Measurements from ENCODE around the gene RNF150.

The RNF150 gene

DNA sequence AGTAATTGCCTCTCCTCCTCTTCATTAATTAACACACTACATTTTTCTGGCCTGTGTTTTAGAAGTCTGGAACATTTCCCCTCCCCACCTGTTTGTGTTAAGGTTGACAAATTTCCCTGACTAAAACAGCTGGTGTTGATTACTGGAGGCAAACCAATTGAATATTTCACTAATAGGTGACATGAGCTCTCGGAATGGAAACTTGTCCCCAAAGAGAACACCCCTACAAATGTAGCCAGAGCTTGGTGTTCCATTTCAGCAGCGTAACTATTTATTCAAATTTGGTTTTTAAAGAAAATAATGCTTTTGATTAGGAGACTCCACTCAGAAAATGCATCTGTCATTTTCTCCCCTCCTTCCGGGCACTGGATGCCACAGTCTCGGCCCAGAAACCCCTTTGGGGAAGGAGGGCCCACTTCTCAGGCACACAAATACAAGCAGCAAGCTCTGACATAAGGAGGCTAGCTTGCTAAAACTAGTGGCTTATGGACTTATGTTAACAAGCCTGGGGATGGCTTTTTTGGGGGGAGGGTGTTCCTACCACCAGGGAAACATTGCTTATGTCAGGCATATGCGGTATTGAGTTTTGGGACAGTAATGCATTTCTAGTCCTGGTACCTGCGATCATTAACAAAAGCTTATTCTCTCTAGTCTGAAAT lies 2.2 kb downstream of the RNF150 start:
- no peak for DNase-seq

- no peak for DNase-seq
Measured at GRCh38 chr4:141127884-141128283, 5.4 kb downstream of the RNF150 start.

- no peak for DNase-seq
Measured at GRCh38 chr4:141126769-141127168, 6.5 kb downstream of the RNF150 start.

- DNase-seq, result no peak
Measured at GRCh38 chr4:141124224-141124623, 9.0 kb downstream of the RNF150 start.

- no peak for DNase-seq
Measured at GRCh38 chr4:141121768-141122454, 11.4 kb downstream of the RNF150 start.

DNA sequence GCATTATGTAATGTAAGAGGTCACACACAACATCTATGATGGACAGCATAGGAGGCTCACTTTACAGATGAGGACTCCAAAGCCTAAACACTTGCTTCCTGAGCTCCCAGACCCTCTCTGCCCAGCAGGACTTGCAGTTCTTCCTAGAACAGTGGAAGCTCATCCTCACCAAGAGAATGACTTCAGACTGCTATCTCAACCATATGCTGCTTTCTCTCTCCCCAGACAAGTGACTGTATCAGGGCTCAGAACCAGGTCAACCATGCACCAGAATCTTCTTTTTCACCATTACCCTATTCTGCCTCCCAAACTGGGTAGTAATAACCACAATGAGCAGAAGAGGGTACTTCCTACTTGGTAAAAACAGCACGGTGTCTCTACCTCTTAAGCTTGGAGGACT lies 12.2 kb downstream of the RNF150 start:
- no peak for DNase-seq

DNA sequence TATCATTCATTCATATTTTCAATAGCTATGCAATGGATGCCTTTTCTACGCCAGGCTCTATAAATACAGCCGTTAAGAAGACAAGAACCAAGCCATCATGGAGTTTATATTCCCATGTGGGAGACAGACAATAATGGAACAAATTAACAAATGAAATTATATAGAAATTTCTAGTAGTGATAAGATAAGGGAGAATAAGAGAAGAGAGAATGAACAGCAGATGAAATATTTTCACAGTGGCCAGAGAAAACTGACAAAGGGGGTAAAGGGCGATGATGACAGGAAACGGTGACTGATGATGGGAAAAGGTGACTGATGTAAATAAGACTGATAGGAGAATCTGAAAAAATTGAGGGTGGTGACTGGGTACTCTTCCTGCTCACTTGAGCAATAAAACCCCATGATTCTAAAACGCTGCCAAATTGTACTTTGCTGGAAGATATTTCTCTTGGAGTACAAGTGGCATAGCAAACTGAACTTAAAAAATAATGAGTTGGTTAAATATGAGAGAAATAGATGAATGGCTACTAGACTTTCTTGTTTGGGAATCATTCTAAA lies 13.2 kb downstream of the RNF150 start:
- no peak for DNase-seq

GRCh38 chr4:141119071-141119470 lies 14.2 kb downstream of the RNF150 start:
- no peak for DNase-seq

- DNase-seq, result no peak
Measured at GRCh38 chr4:141118381-141118780, 14.9 kb downstream of the RNF150 start.

DNA sequence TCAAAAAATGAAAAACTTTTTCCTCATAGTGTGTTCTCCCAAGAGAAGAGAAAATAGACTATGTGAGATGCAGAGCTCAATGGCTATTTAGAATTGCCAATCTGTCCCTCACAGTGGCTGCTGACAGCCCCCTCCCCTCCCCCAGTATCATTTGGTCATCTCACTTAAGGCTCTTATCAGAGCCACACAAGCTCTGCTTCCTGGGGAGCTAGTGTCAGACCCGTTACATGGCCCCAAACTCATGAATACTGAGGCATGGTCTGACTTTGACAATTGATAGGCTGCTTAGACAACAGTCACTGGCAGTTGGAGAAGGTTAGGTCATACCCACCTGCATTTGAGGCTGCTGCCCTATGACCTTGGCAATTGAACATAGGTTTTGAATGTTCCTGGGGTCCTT lies 15.3 kb downstream of the RNF150 start:
- no peak for DNase-seq

GRCh38 chr4:141109983-141110382 lies 23.3 kb downstream of the RNF150 start:
- DNase-seq, result no peak

GRCh38 chr4:141107927-141108326 lies 25.3 kb downstream of the RNF150 start:
- DNase-seq, result no peak

DNA sequence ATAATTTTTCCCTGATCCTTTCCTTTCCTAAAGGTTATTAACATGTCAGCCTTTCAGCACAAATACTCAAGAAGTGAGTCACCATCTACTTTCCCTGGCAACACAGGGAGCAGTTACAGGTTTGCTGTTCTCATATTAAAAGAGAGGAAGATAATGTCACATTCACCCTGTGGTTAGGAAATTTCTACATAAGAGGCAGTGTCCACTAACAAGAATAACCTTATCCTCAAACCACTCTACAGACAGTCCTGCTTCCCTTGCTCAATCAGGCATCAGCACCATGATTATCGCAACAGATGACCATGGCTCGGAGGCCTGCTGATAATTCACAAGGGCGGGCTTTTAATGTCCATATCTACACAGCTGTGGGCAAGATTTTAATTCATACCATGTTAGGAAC lies 30.9 kb downstream of the RNF150 start:
- no peak for DNase-seq

DNA sequence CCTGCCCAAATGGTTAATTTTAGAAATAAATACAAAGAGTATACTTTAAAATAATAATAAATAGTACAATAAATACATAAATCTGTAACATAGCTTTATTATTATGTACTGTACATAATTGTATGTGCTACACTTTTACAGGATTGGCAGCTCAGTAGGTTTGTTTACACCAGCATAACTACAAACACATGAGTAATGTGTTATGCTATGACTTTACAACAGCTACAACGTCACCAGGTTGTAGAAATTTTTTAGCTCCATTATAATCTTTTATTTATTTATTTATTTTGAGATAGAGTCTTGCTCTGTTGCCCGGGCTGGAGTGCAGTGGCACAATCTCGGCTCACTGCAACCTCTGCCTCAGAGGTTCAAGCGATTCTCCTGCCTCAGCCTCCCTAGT lies 31.8 kb downstream of the RNF150 start:
- no peak for DNase-seq

DNA sequence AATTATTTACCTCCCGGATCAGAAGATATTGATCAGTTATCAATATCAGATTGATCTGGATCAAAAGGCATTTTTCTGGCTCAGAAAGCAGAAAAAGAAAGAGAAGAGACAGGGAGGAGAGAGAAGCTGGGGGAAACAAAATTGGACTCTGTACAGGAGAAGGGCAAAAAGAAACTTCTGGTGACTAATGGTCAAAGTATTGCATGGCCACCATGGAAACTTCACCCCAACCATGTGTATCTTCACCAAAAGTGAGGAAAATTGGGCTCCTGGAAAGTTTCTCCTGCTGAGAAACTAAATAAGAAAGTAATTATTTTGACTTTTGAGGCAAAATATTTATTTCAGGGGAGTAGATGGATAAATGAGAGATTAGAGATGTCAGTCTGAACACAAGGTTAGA lies 33.9 kb downstream of the RNF150 start:
- no peak for DNase-seq

- DNase-seq, result no peak
Measured at GRCh38 chr4:141098163-141098562, 35.1 kb downstream of the RNF150 start.

GRCh38 chr4:141090473-141090872 lies 42.8 kb downstream of the RNF150 start:
- DNase-seq, result no peak

DNA sequence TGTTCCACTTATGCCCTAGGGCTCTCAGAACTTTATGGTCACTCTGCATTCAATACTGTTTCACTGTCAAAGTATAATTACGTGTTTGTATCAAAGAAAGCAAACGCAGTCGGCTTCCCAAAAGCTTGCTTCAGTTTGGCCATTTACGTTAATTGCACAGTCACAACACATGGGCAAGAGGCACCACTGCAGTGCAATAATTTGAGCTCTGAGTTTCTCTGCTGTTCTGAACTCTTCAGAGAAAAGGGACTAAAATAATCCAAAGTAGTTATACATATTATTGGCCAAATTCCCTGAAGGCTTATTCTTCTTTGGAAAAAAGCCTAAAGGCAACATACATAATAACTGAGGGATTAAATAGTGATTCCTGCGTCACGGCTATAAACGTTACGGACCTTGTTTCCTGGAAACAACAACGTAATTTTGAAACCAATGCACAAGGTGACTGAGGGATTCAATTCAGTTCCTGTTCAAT lies 51.3 kb downstream of the RNF150 start:
- DNase-seq, result no peak

- no peak for DNase-seq
Measured at GRCh38 chr4:141080668-141081067, 52.6 kb downstream of the RNF150 start.

GRCh38 chr4:141079393-141079930 lies 53.8 kb downstream of the RNF150 start:
- no peak for DNase-seq

GRCh38 chr4:141078871-141079270 lies 54.4 kb downstream of the RNF150 start:
- no peak for DNase-seq

DNA sequence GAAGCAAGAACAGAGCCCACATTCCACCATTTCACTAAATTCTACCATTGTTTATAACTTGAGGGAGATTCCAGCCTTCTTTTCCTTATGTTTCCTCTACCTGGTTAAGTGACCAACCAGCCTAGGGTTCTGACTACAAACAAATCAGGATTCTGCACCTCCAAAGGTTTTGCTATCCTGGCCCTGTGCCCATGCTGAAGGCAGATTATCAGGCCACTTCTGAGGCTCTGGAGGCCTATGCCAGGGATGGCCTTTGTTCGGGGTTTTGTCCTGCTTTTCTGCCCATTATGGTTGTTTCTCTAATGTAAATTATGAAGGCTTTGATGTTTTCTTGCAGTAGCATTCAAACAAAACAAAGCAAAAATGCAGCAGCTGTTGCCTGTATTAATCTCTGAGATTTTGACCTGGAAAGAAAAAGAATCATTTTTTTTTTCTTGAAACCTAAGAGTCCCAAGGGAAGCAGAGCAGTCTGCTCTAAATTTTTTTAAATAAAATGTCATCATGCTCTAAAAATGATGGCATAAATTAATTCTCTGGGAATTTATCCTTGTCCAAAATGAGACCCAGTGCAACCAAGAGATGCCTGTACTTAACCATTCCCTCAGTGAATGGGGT lies 55.6 kb downstream of the RNF150 start:
- no peak for DNase-seq

DNA sequence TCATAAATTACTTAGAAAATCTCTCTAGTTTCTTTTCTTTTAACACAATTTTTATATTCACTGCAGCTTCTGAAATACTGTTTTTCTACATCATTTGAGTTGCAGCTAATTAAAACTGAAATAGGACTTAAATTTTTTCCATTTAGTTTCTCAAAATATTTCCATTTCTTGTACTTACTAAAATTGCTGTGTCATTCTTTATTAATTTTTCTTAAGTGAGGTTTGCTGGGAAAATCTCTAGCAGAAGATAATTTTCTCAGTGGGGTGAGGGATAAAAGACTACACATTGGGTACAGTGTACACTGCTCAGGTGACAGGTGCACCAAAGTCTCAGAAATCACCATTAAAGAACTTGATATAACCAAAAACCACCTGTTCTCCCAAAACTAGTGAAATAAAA lies 57.7 kb downstream of the RNF150 start:
- DNase-seq, result no peak
